Neuron (in vitro differentiated cells): Measurements from ENCODE around the gene SFXN3.
"Not testable (repeated sequence)": the region's sequence is repeated elsewhere in the genome, so short reads cannot be mapped to it uniquely, and the experiment has no call there.

Experiments
- H2AFZ ChIP-seq: one replicate; pipeline ENCODE4 v1.6.1; 2013; ENCODE audit warnings: low read depth, mild to moderate bottlenecking, inconsistent platforms, low read length, moderate library complexity
- H3K27me3 ChIP-seq: one replicate; pipeline ENCODE4 v1.6.1; 2013; ENCODE audit warnings: low read length; ENCODE audit not compliant: insufficient read depth
- H3K36me3 ChIP-seq: one replicate; pipeline ENCODE4 v1.6.1; 2013; ENCODE audit warnings: low read length; ENCODE audit not compliant: insufficient read depth
- H3K4me1 ChIP-seq: one replicate; pipeline ENCODE4 v1.6.1; 2013; ENCODE audit warnings: low read length; ENCODE audit not compliant: insufficient read depth
- H3K4me3 ChIP-seq: 2 replicates; pipeline ENCODE4 v1.5.1; 2013; ENCODE audit warnings: mild to moderate bottlenecking, low read length, moderate library complexity
- H3K9me3 ChIP-seq: one replicate; pipeline ENCODE4 v1.6.1; 2013; ENCODE audit warnings: low read length

Gene SFXN3

GRCh38 chr10:101029520-101030295, 1.3 kb upstream of the SFXN3 start:
- Histone ChIP-seq H3K36me3 (no peaks in the 10 kb centered on the region), H3K4me1 (peaks cover 41% of the 10 kb centered on the region), H3K4me3 (no peak overlapping the region), H2AFZ (no peak overlapping the region), H3K9me3 (no peaks in the 10 kb centered on the region), H3K27me3 (peaks cover 43% of the 10 kb centered on the region)

- H2AFZ ChIP-seq = no peak overlapping the region
- no peaks in the 10 kb centered on the region for H3K36me3 ChIP-seq
- peak overlapping the region; percentile 36 for H3K4me3 ChIP-seq
- H3K9me3 ChIP-seq = no peaks in the 10 kb centered on the region
- H3K4me1 ChIP-seq = peaks cover 41% of the 10 kb centered on the region
- peaks cover 51% of the 10 kb centered on the region for H3K27me3 ChIP-seq
Measured at GRCh38 chr10:101030496-101031127, 422 bp upstream of the SFXN3 start.

GRCh38 chr10:101031796-101032636, 982 bp downstream of the SFXN3 start:
- H3K4me1 ChIP-seq = peaks cover 41% of the 10 kb centered on the region
- peak overlapping the region; percentile 43 for H2AFZ ChIP-seq
- peaks cover 51% of the 10 kb centered on the region for H3K27me3 ChIP-seq
- peak overlapping the region; percentile 36 for H3K4me3 ChIP-seq
- no peaks in the 10 kb centered on the region for H3K36me3 ChIP-seq
- no peaks in the 10 kb centered on the region for H3K9me3 ChIP-seq

DNA sequence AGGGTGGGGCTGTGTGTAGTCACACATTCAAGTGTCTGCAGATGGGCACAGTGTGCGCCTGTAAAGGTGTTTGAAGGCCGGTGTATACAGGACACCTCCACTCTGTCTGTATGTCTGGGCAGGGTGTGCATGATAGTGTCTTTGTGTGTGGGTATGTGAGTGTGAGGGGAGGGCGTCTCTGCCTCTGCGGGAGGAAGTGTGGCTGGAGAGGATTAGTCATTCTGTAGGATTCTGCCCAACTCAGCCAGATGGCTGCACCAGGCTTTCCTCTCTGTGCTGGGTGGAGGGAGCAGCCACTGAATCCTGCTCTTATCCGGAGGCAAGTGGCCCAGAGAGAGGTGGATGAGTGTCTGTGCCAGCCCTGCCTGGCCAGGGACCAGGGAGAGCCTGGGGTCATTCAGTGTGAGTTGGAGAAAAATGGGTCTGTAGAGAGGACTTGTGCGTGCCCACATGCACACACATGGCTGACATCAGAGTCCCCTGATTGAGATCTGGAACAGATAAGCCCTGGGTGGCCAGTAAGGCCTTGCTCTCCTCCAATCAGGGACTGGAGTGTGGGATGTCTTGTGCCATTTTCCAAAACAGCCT, 1.7 kb downstream of the SFXN3 start:
- Histone ChIP-seq H3K36me3 (no peaks in the 10 kb centered on the region), H2AFZ (peak overlapping the region; percentile 43), H3K4me3 (peak overlapping the region; percentile 36), H3K27me3 (peaks cover 46% of the 10 kb centered on the region), H3K9me3 (no peaks in the 10 kb centered on the region), H3K4me1 (peaks cover 41% of the 10 kb centered on the region)

DNA sequence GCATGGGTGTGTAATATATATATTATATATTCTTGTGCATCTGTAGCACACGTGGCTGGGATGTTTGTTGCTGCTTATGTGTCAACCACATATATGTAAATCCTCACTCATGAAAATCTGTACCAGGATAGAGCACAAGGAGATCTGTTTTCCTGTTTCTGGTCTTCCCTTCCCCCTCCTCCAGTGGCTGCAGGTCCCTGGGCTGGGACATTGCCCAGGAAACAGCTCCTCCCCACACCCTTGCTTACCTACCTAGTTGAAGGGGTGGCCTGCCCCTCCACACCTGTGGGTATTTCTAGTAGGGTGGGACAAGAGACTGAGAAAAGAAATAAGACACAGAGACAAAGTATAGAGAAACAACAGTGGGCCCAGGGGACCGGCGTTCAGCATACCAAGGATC, 2.2 kb downstream of the SFXN3 start:
- Histone ChIP-seq H3K9me3 (no peaks in the 10 kb centered on the region), H3K27me3 (peaks cover 41% of the 10 kb centered on the region), H2AFZ (no peak overlapping the region), H3K36me3 (no peaks in the 10 kb centered on the region), H3K4me1 (peaks cover 41% of the 10 kb centered on the region), H3K4me3 (no peak overlapping the region)

DNA sequence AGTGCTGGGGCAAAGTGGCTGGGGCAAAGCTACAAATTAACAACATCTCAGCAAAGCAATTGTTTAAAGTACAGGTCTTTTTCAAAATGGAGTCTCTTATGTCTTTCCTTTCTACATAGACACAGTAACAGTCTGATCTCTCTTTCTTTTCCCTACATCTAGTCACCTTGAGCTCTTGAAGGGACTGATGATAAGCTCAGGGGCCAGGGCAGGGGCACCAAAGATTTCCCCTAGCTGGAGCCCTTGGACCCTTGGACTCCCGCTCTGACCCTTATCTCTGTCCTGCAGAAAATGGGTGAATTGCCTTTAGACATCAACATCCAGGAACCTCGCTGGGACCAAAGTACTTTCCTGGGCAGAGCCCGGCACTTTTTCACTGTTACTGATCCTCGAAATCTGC, 3.4 kb downstream of the SFXN3 start:
- not testable (repeated sequence) for H2AFZ ChIP-seq, H3K36me3 ChIP-seq, H3K9me3 ChIP-seq, H3K4me3 ChIP-seq
- Histone ChIP-seq H3K4me1 (peaks cover 33% of the 10 kb centered on the region), H3K27me3 (peaks cover 32% of the 10 kb centered on the region)

DNA sequence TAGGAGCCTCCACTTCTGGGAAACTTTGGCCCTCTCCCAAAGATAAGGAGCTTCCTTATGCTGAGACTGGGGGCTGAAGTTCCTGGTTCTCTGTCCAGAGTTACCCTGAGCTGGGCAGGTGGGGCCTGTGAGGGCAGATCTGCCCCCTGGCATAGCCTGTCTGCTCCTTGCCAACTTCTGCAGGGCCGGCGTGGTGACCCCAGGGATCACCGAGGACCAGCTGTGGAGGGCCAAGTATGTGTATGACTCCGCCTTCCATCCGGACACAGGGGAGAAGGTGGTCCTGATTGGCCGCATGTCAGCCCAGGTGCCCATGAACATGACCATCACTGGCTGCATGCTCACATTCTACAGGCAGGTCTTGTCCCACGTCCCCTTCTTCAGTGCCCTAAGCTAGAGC, 4.3 kb downstream of the SFXN3 start:
- peaks cover 26% of the 10 kb centered on the region for H3K4me1 ChIP-seq
- H3K27me3 ChIP-seq = peaks cover 29% of the 10 kb centered on the region
- H2AFZ ChIP-seq = no peak overlapping the region
- no peak overlapping the region for H3K4me3 ChIP-seq
- no peaks in the 10 kb centered on the region for H3K9me3 ChIP-seq
- H3K36me3 ChIP-seq = no peaks in the 10 kb centered on the region

- H3K27me3 ChIP-seq = peaks cover 25% of the 10 kb centered on the region
- H3K4me1 ChIP-seq = peaks cover 19% of the 10 kb centered on the region
- H3K4me3 ChIP-seq = no peak overlapping the region
- no peaks in the 10 kb centered on the region for H3K9me3 ChIP-seq
- no peaks in the 10 kb centered on the region for H3K36me3 ChIP-seq
- H2AFZ ChIP-seq = no peak overlapping the region
Measured at GRCh38 chr10:101035916-101036702, 5.1 kb downstream of the SFXN3 start.

DNA sequence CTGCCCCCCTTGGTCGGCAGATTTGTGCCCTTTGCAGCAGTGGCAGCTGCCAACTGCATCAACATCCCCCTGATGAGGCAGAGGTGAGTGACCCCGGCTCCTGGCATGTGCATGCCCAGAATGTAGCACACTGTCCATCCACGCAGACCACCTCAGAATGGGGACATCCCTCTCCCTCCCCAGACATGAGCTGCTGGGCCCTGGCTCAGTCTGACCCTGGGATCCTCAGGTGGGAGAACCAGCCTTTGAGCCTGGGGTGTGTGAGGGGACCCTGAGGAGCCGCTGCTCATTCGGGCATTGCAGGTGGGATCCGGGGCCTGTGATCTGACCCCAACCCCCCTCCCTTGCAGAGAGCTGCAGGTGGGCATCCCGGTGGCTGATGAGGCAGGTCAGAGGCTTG, 5.7 kb downstream of the SFXN3 start:
- H3K36me3 ChIP-seq = no peaks in the 10 kb centered on the region
- H3K4me1 ChIP-seq = peaks cover 13% of the 10 kb centered on the region
- no peak overlapping the region for H3K4me3 ChIP-seq
- no peak overlapping the region for H2AFZ ChIP-seq
- H3K9me3 ChIP-seq = no peaks in the 10 kb centered on the region
- peaks cover 19% of the 10 kb centered on the region for H3K27me3 ChIP-seq

GRCh38 chr10:101038484-101038883, 7.5 kb downstream of the SFXN3 start:
- Histone ChIP-seq H3K27me3 (peaks cover 10% of the 10 kb centered on the region), H3K4me3 (no peak overlapping the region), H3K36me3 (no peaks in the 10 kb centered on the region), H3K4me1 (peaks cover 12% of the 10 kb centered on the region), H3K9me3 (no peaks in the 10 kb centered on the region), H2AFZ (no peak overlapping the region)

DNA sequence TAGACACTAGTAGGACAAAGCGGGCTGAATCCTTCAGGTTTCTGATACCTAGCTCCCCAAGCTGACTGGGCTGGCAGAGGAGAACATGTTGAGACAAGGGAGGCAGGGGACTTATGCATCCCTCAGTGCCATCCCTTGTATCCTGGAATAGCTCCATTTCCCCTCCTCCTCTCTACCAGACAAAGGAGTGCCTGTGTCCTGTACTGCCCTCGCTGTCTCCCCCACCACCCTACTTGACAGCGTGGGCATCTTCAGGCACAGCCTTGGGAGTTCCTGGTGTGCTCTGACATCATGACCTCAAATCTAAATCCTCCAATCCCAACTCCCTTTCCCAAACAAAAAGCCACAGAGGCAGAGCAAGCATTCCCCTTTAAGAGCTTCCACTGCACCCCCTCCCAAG, 9.0 kb downstream of the SFXN3 start:
- Histone ChIP-seq H3K4me3 (no peak overlapping the region), H3K36me3 (no peaks in the 10 kb centered on the region), H3K9me3 (no peaks in the 10 kb centered on the region), H3K4me1 (peaks cover 19% of the 10 kb centered on the region), H3K27me3 (peaks cover 4% of the 10 kb centered on the region), H2AFZ (no peak overlapping the region)

- H3K36me3 ChIP-seq = no peaks in the 10 kb centered on the region
- no peaks in the 10 kb centered on the region for H3K27me3 ChIP-seq
- no peak overlapping the region for H2AFZ ChIP-seq
- peaks cover 19% of the 10 kb centered on the region for H3K4me1 ChIP-seq
- H3K9me3 ChIP-seq = no peaks in the 10 kb centered on the region
- no peak overlapping the region for H3K4me3 ChIP-seq
Measured at GRCh38 chr10:101040851-101041250, 9.8 kb downstream of the SFXN3 start.
